Testis (tissue), 3 donors: ENCODE data around the gene RAPGEF6. TPM values are rescaled to one million over a fixed set of nuclear protein-coding genes. Genes with fewer than 3 reads are reported as not detected.

ENCODE experiments used
- DNase-seq: peaks from one replicate; pipeline ENCODE4 v3.0.0-alpha.2; 2019
- H3K27ac ChIP-seq, 2 donors: fragments of 200-600 bp; sonication (generic); one replicate each; pipeline ENCODE4 v1.5.1; 2019
- H3K27me3 ChIP-seq: fragments of 200-600 bp; sonication (generic); one replicate; pipeline ENCODE4 v1.5.1; 2019
- H3K36me3 ChIP-seq: fragments of 200-600 bp; sonication (generic); one replicate; pipeline ENCODE4 v1.5.1; 2017; ENCODE audit warnings: low read depth; ENCODE audit errors: missing control alignments
- H3K4me1 ChIP-seq: fragments of 200-600 bp; sonication (generic); one replicate; pipeline ENCODE4 v1.5.1; 2019
- H3K4me3 ChIP-seq, 2 donors: fragments of 200-600 bp; sonication (generic); one replicate each; pipeline ENCODE4 v1.5.1; 2017 to 2019
- H3K9me3 ChIP-seq: fragments of 200-600 bp; sonication (generic); one replicate; pipeline ENCODE4 v1.5.1; 2017
- CTCF ChIP-seq, 3 experiments: fragments of 450-650 bp in 2 of 3; fragments of 200-600 bp in 1 of 3; sonication (generic) in 1 of 3; IDR thresholded peaks; one replicate each; pipeline ENCODE4 v1.5.1; 2016 to 2019; ENCODE audit warnings: antibody characterized with exemption in 3 of 3, mild to moderate bottlenecking in 2 of 3, moderate library complexity in 1 of 3
- POLR2A ChIP-seq: fragments of 450-650 bp; IDR thresholded peaks from one replicate; pipeline ENCODE4 v1.6.1; 2017; ENCODE audit warnings: antibody characterized with exemption, mild to moderate bottlenecking, moderate library complexity
- WGBS, 2 donors: methylation state at CpG; one replicate each; pipeline ENCODE4 v1.1.5; 2018; 5-methylcytosine and 5-hydroxymethylcytosine counted together
- intact Hi-C: fragments of 100-400 bp; cut with DNase I; formaldehyde crosslinking; loops from one replicate; pipeline ENCODE4 v1.15.1; 2023; ENCODE audit warnings: low total_unique reads
- polyA plus RNA-seq: library from polyadenylated mRNA; stranded (reverse); fragments of 350-450 nt; fragmentation: Illumina TruSeq; extraction: RNeasy Lipid Tissue Mini Kit (QIAGEN cat#74804); gene quantifications from one replicate; pipeline ENCODE4 v1.2.3, GENCODE V29; 2014; ENCODE audit warnings: low read depth, low replicate concordance; ENCODE audit not compliant: insufficient read depth
- total RNA-seq, 2 donors: library from RNA; depleted of rRNA; stranded (reverse); fragments of >200 nt; gene quantifications; one replicate each; pipeline ENCODE4 v1.2.3, GENCODE V29; 2016

Gene RAPGEF6
- total and polyA plus RNA-seq, 3 donors from 2014 or later, result 27.6 to 59.0 (median 40.1) TPM

DNA sequence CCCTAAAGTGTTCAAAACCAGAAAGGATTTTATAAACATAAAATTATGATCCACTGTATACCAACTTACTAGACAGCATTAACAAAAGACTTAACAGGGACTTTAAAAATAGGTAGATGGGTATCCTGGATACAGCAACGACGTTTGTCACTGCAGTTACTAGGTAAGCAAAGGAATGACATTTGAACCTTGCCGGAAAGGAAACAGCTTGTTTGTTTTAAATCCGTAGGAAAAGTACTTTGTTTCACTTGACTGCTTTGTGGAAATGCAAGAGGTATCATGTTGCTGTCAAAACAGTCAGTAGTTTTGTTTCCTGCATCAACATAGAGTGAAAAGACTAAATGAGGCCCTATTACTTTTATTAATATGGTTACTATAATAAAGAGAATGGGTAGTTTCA, 248.2 kb downstream of the RAPGEF6 start:
- no peaks in the 10 kb centered on the region for H3K4me1 ChIP-seq
- no peaks in the 10 kb centered on the region for H3K36me3 ChIP-seq
- intact Hi-C loops, result no loop called here
- H3K27me3 ChIP-seq, result no peaks in the 10 kb centered on the region
- TF ChIP-seq POLR2A (no peak), CTCF (IDR thresholded peaks at IDR 0.05) (no peak)
- no peaks in the 10 kb centered on the region for H3K9me3 ChIP-seq
- H3K27ac ChIP-seq, result no peak overlapping the region
- no peak for DNase-seq
- WGBS, 2 donors, result 25 to 42% methylated on average over 4 of the region's 4 CpGs
- H3K4me3 ChIP-seq, result no peak overlapping the region

DNA sequence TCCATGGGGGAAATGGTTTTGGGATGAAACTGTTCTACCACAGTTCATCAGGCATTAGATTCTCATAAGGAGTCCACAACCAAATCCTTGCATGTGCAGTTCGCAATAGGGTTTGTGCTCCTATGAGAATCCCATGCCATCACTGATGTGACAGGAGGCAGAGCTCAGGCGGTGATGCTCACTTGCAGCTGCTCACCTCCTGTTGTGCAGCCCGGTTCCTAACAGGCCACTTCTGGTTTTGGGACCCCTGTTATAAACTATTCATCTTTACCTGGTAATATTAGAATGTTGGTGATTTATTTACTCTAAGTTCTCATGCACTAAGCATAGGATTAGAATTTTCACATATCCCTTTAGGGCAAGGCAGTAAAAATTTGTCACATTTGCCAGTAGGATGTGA, 248.9 kb downstream of the RAPGEF6 start:
- 91 to 95% methylated on average over 3 of the region's 3 CpGs for WGBS, 2 donors
- Histone ChIP-seq H3K4me1 (peaks cover 4% of the 10 kb centered on the region), H3K27me3 (no peaks in the 10 kb centered on the region), H3K4me3 (no peak overlapping the region), H3K9me3 (no peaks in the 10 kb centered on the region), H3K36me3 (no peaks in the 10 kb centered on the region), H3K27ac (no peak overlapping the region)
- no peak for DNase-seq
- intact Hi-C loops, result no loop called here
- TF ChIP-seq CTCF (IDR thresholded peaks at IDR 0.05) (no peak), POLR2A (no peak)

DNA sequence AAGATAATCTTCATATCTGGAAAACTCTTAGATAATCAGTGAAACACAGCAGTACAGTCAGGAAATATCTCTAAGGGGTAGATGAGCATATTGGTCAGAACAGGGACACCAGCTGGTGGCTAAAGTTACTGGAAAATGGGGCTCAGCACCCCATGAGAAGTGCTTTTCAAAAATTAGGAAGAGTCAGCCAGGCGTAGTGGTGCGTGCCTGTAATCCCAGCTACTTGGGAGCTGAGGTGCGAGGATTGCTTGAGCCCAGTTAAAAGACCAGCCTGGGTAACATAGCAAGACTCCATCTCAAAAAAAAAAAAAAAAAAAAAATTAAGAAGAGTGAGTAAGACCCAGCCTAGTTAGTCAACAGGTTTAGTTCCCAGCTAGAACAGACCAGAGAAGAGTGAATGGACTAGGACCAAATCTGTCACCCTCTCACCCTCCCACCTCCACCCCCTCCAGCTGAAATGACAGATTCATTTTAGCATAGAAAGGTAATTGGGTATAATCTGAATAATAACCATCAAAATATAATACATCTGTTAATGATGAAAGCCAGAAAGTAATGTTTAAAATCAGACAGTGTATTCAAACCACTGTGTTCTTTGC, 250.3 kb downstream of the RAPGEF6 start:
- WGBS, 2 donors, result 92 to 95% methylated on average over 3 of the region's 3 CpGs
- Histone ChIP-seq H3K4me3 (no peak overlapping the region), H3K27ac (no peak overlapping the region), H3K9me3 (no peaks in the 10 kb centered on the region), H3K4me1 (peaks cover 10% of the 10 kb centered on the region), H3K36me3 (no peaks in the 10 kb centered on the region), H3K27me3 (no peaks in the 10 kb centered on the region)
- no peak for DNase-seq
- no peak for TF ChIP-seq POLR2A
- TF ChIP-seq CTCF (IDR thresholded peaks at IDR 0.05), result no peak
- intact Hi-C loops, result no loop called here

GRCh38 chr5:131384173-131384572, 250.9 kb downstream of the RAPGEF6 start:
- no peak for DNase-seq
- peaks cover 10% of the 10 kb centered on the region for H3K4me1 ChIP-seq
- 73 to 84% methylated on average over 6 of the region's 6 CpGs for WGBS, 2 donors
- intact Hi-C loops, result no loop called here
- no peaks in the 10 kb centered on the region for H3K27me3 ChIP-seq
- no peaks in the 10 kb centered on the region for H3K36me3 ChIP-seq
- no peak overlapping the region for H3K4me3 ChIP-seq
- TF ChIP-seq CTCF (IDR thresholded peaks at IDR 0.05) (no peak), POLR2A (no peak)
- H3K9me3 ChIP-seq, result no peaks in the 10 kb centered on the region
- H3K27ac ChIP-seq, result no peak overlapping the region
